ENCODE results near the gene CAPZB. TPM values are rescaled to one million over a fixed set of nuclear protein-coding genes. Genes with fewer than 3 reads are reported as not detected.

The CAPZB gene
- total RNA-seq (100 to 1,000 TPM; 216 to 519 (median 264) TPM), polyA plus RNA-seq (100 to 1,000 TPM; 522 to 559 TPM), total RNA-seq (180 reads per million, percentile 92 among the genes with 10 or more reads in this experiment)

GRCh38 chr1:19485362-19486187 is at the start of gene CAPZB:
Gene CAPZB, minus strand, starts transcription at chr1:19485539. Its CDS starts 101 bp downstream, at chr1:19485438.
- peaks cover 52 to 59% of the 10 kb centered on the region in 2 donors for H3K4me1 ChIP-seq (ENCODE audit: control insufficient read depth in 2 of 2, insufficient read depth in 2 of 2, low read length in 2 of 2)
- ChIA-PET CTCF (interaction anchor here (1.1 to 2.7 kb wide), 4 partner anchors 17 to 95 kb away, joined by 3 to 11 read pairs (median 6); no protein-coding TSS in a partner anchor), POLR2A (interaction anchor here (0.5 to 13.5 kb wide), 17 partner anchors 9 to 133 kb away, joined by 3 to 492 read pairs (median 4); a partner anchor contains a TSS)
- peak within 1 kb of the TSS; percentile 97 for H3K27ac ChIP-seq (ENCODE audit: low read depth, low read length)
- no peaks in the 10 kb centered on the region for H3K27me3 ChIP-seq (ENCODE audit: control insufficient read depth in 2 of 2, insufficient read depth in 2 of 2, low read length in 2 of 2)
- Mint-ChIP-seq H3K9me3 (peaks cover 0 to 2% (median 0%) of the 10 kb centered on the region in 11 donors), H3K36me3 (peaks cover 0 to 22% (median 11%) of the 10 kb centered on the region in 5 donors), H3K4me1 (peaks cover 59 to 71% (median 67%) of the 10 kb centered on the region in 7 donors), H3K27me3 (no peaks in the 10 kb centered on the region), H3K27ac (peak within 1 kb of the TSS; percentile 88 to 97 (median 96)), H3K4me3 (peak within 1 kb of the TSS; percentile 92 to 98 (median 94))
- peak; percentile 94 for ATAC-seq
- DNase-seq: peak; percentile 84 to 94 (median 91)
- peak within 1 kb of the TSS; percentile 87 for H3K4me3 ChIP-seq (ENCODE audit: low read length)
- intact Hi-C loops (cut with micrococcal nuclease): loop anchor here (1.0 to 10.0 kb wide), 13 partner anchors 22 to 531 kb away; partner anchors contain the start of genes NBL1 (in 2 of the 2), AKR7A2 (in 1 of the 2), EMC1 (in 1 of the 2) and IFFO2 (in 1 of the 2)
- peaks cover 0 to 12% (median 0%) of the 10 kb centered on the region in 3 experiments for H3K36me3 ChIP-seq (ENCODE audit: control insufficient read depth in 2 of 3, insufficient read depth in 3 of 3, low read length in 3 of 3)
- H3K9me3 ChIP-seq (ENCODE audit: control insufficient read depth in 2 of 3, low read length in 3 of 3): no peaks in the 10 kb centered on the region

GRCh38 chr1:19534281-19534680 is 48.9 kb upstream of the CAPZB start:
- Mint-ChIP-seq H3K4me3 (peak overlapping the region in 1 of 10 donors; percentile 51), H3K9me3 (peaks cover 0 to 32% (median 15%) of the 10 kb centered on the region in 11 donors), H3K27me3 (no peaks in the 10 kb centered on the region), H3K27ac (no peak overlapping the region), H3K36me3 (peaks cover 0 to 8% (median 4%) of the 10 kb centered on the region in 5 donors), H3K4me1 (peaks cover 0 to 17% (median 8%) of the 10 kb centered on the region in 7 donors)
- ChIA-PET POLR2A (interaction anchor here (0.6 to 0.7 kb wide), 2 partner anchors 14 to 72 kb away, joined by 3 read pairs; no protein-coding TSS in a partner anchor), CTCF (no interaction called here)
- H3K9me3 ChIP-seq (ENCODE audit: control insufficient read depth in 2 of 3, low read length in 3 of 3): no peaks in the 10 kb centered on the region
- H3K4me3 ChIP-seq (ENCODE audit: low read length): no peak overlapping the region
- H3K4me1 ChIP-seq (ENCODE audit: control insufficient read depth in 2 of 2, insufficient read depth in 2 of 2, low read length in 2 of 2): no peaks in the 10 kb centered on the region
- DNase-seq: no peak
- no peak for ATAC-seq
- H3K27ac ChIP-seq (ENCODE audit: low read depth, low read length): no peak overlapping the region
- intact Hi-C loops (cut with micrococcal nuclease): no loop called here
- no peaks in the 10 kb centered on the region for H3K27me3 ChIP-seq (ENCODE audit: control insufficient read depth in 2 of 2, insufficient read depth in 2 of 2, low read length in 2 of 2)
- H3K36me3 ChIP-seq (ENCODE audit: control insufficient read depth in 2 of 3, insufficient read depth in 3 of 3, low read length in 3 of 3): no peaks in the 10 kb centered on the region

DNA sequence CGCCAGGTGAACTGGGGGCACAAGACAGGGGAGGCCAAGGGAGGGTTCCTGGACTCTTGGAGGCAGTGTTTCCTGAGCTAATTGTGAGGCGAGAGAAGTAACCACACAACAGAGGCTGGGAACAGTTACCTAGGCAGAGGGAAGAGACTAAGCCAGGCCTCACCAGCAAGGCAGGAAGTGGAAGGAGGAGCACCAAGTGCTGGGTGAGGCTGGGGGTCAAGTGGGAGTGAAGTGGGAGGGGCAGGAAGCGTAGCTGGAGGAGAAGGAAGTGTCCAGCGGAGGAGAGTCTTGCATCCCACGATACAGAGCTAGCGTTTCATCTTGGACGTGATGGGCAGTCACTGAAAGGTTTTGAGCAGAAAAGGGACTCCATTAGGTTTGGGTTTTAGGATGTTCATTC is 48.3 kb upstream of the CAPZB start:
- peak overlapping the region in 1 of 9 donors; percentile 49 for H3K27ac Mint-ChIP-seq

DNA sequence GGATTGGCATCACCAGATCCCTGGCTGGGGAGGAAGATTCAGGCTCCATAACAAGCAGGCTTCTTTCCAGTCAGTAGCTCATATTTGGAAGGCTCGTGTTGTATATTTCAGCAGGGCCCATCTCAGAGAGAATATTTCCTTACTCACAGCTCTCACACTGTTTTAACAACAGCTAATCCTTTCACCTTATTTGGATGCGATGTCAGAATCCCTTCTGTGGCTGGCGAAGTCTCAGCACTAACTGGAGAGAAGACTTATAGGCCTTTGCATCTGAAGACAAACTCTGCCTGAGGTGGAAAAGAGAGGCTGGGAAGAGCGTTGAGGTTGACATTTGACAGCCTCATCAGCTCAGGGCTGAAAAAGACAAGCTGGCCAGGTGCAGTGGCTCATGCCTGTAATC is 47.2 kb upstream of the CAPZB start:
- CTCF ChIA-PET: no interaction called here
- DNase-seq (no peak), ATAC-seq (no peak)
- H3K4me3 Mint-ChIP-seq: no peak overlapping the region
- H3K9me3 Mint-ChIP-seq: peaks cover 0 to 30% (median 14%) of the 10 kb centered on the region in 11 donors
- intact Hi-C loops (cut with micrococcal nuclease): no loop called here
- POLR2A ChIA-PET: interaction anchor here (1.0 kb wide), 1 partner anchor 25 kb away, joined by 3 read pairs; no protein-coding TSS in a partner anchor
- no peaks in the 10 kb centered on the region for H3K27me3 Mint-ChIP-seq
- Histone ChIP-seq H3K27ac (ENCODE audit: low read depth, low read length) (no peak overlapping the region), H3K4me1 (ENCODE audit: control insufficient read depth in 2 of 2, insufficient read depth in 2 of 2, low read length in 2 of 2) (no peaks in the 10 kb centered on the region), H3K27me3 (ENCODE audit: control insufficient read depth in 2 of 2, insufficient read depth in 2 of 2, low read length in 2 of 2) (no peaks in the 10 kb centered on the region), H3K36me3 (ENCODE audit: control insufficient read depth in 2 of 3, insufficient read depth in 3 of 3, low read length in 3 of 3) (no peaks in the 10 kb centered on the region), H3K9me3 (ENCODE audit: control insufficient read depth in 2 of 3, low read length in 3 of 3) (no peaks in the 10 kb centered on the region), H3K4me3 (ENCODE audit: low read length) (no peak overlapping the region)
- peaks cover 0 to 8% (median 4%) of the 10 kb centered on the region in 5 donors for H3K36me3 Mint-ChIP-seq
- no peak overlapping the region for H3K27ac Mint-ChIP-seq
- peaks cover 0 to 17% (median 8%) of the 10 kb centered on the region in 7 donors for H3K4me1 Mint-ChIP-seq

More for the DNA sequence above, 48.3 kb upstream of the CAPZB start:
- peaks cover 0 to 8% (median 4%) of the 10 kb centered on the region in 5 donors for H3K36me3 Mint-ChIP-seq
- H3K4me3 Mint-ChIP-seq: no peak overlapping the region
- DNase-seq (no peak), ATAC-seq (no peak)
- H3K9me3 ChIP-seq (ENCODE audit: control insufficient read depth in 2 of 3, low read length in 3 of 3): no peaks in the 10 kb centered on the region
- no peaks in the 10 kb centered on the region for H3K36me3 ChIP-seq (ENCODE audit: control insufficient read depth in 2 of 3, insufficient read depth in 3 of 3, low read length in 3 of 3)
- no peaks in the 10 kb centered on the region for H3K27me3 ChIP-seq (ENCODE audit: control insufficient read depth in 2 of 2, insufficient read depth in 2 of 2, low read length in 2 of 2)
- no peaks in the 10 kb centered on the region for H3K4me1 ChIP-seq (ENCODE audit: control insufficient read depth in 2 of 2, insufficient read depth in 2 of 2, low read length in 2 of 2)
- ChIA-PET CTCF (no interaction called here), POLR2A (interaction anchor here (0.6 to 0.7 kb wide), 3 partner anchors 22 to 75 kb away, joined by 3 read pairs; no protein-coding TSS in a partner anchor)
- H3K27ac ChIP-seq (ENCODE audit: low read depth, low read length): no peak overlapping the region
- H3K4me3 ChIP-seq (ENCODE audit: low read length): no peak overlapping the region
- intact Hi-C loops (cut with micrococcal nuclease): no loop called here
- no peaks in the 10 kb centered on the region for H3K27me3 Mint-ChIP-seq
- H3K9me3 Mint-ChIP-seq: peaks cover 0 to 32% (median 15%) of the 10 kb centered on the region in 11 donors
- H3K4me1 Mint-ChIP-seq: peaks cover 0 to 17% (median 8%) of the 10 kb centered on the region in 7 donors

DNA sequence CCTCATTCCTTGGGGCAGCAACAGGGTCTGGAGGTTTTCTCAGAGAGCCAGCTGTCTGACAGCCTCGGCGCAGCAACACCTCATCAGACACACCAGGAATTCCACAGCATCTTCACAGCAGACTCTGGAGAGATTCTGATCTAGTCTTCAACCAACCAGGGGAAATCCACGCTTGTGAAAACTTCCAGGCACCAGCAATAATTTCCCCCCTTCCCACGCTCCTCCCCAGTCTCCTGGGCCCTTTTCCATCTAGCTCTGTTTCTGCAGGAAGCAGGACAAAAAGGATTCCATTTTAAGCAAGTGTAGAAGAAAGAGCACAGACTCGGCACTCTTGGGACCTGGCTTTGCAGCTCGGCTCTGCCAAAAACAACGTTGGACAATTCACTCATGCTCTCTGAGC is 44.3 kb upstream of the CAPZB start:
- Mint-ChIP-seq H3K9me3 (peaks cover 0 to 7% (median 3%) of the 10 kb centered on the region in 11 donors), H3K27me3 (no peaks in the 10 kb centered on the region), H3K4me1 (peaks cover 0 to 17% (median 8%) of the 10 kb centered on the region in 7 donors), H3K27ac (peak overlapping the region in 1 of 9 donors; percentile 11), H3K4me3 (no peak overlapping the region), H3K36me3 (peaks cover 0 to 3% (median 0%) of the 10 kb centered on the region in 5 donors)
- Histone ChIP-seq H3K27ac (ENCODE audit: low read depth, low read length) (no peak overlapping the region), H3K27me3 (ENCODE audit: control insufficient read depth in 2 of 2, insufficient read depth in 2 of 2, low read length in 2 of 2) (no peaks in the 10 kb centered on the region), H3K4me1 (ENCODE audit: control insufficient read depth in 2 of 2, insufficient read depth in 2 of 2, low read length in 2 of 2) (no peaks in the 10 kb centered on the region), H3K4me3 (ENCODE audit: low read length) (no peak overlapping the region), H3K36me3 (ENCODE audit: control insufficient read depth in 2 of 3, insufficient read depth in 3 of 3, low read length in 3 of 3) (no peaks in the 10 kb centered on the region), H3K9me3 (ENCODE audit: control insufficient read depth in 2 of 3, low read length in 3 of 3) (no peaks in the 10 kb centered on the region)
- POLR2A ChIA-PET: no interaction called here
- intact Hi-C loops (cut with micrococcal nuclease): no loop called here
- ATAC-seq: no peak
- CTCF ChIA-PET: no interaction called here
- no peak for DNase-seq

- H3K27me3 Mint-ChIP-seq: no peaks in the 10 kb centered on the region
Measured at GRCh38 chr1:19528438-19528837, 43.1 kb upstream of the CAPZB start.

More at GRCh38 chr1:19528438-19528837, 43.1 kb upstream of the CAPZB start:
- POLR2A ChIA-PET: no interaction called here
- Mint-ChIP-seq H3K36me3 (peaks cover 0 to 3% (median 0%) of the 10 kb centered on the region in 5 donors), H3K27ac (no peak overlapping the region), H3K9me3 (peaks cover 0 to 7% (median 3%) of the 10 kb centered on the region in 11 donors), H3K4me1 (peaks cover 0 to 9% (median 1%) of the 10 kb centered on the region in 7 donors), H3K4me3 (no peak overlapping the region)
- H3K4me1 ChIP-seq (ENCODE audit: control insufficient read depth in 2 of 2, insufficient read depth in 2 of 2, low read length in 2 of 2): no peaks in the 10 kb centered on the region
- H3K36me3 ChIP-seq (ENCODE audit: control insufficient read depth in 2 of 3, insufficient read depth in 3 of 3, low read length in 3 of 3): no peaks in the 10 kb centered on the region
- H3K9me3 ChIP-seq (ENCODE audit: control insufficient read depth in 2 of 3, low read length in 3 of 3): no peaks in the 10 kb centered on the region
- CTCF ChIA-PET: interaction anchor here (0.6 kb wide), 1 partner anchor 123 kb away, joined by 3 read pairs; no protein-coding TSS in a partner anchor
- intact Hi-C loops (cut with micrococcal nuclease): no loop called here
- ATAC-seq (no peak), DNase-seq (no peak)
- no peaks in the 10 kb centered on the region for H3K27me3 ChIP-seq (ENCODE audit: control insufficient read depth in 2 of 2, insufficient read depth in 2 of 2, low read length in 2 of 2)
- H3K27ac ChIP-seq (ENCODE audit: low read depth, low read length): no peak overlapping the region
- no peak overlapping the region for H3K4me3 ChIP-seq (ENCODE audit: low read length)

Measured in naive thymus-derived CD4-positive, alpha-beta T cell (primary cell).